WERI-Rb-1 (cell line): ENCODE results near the gene AKR7A2.
"Not testable (repeated sequence)": the region's sequence is repeated elsewhere in the genome, so short reads cannot be mapped to it uniquely, and the experiment has no call there.

ENCODE experiments used
- DNase-seq: peaks from one replicate; pipeline ENCODE4 v3.0.0-alpha.2; 2020
- H3K27ac ChIP-seq: fragments of 250-450 bp; sonication (Bioruptor Pico); 2 replicates; pipeline ENCODE4 v1.5.1; 2020; ENCODE audit warnings: mild to moderate bottlenecking, moderate library complexity
- H3K27me3 ChIP-seq: fragments of 250-450 bp; sonication (Bioruptor Pico); 2 replicates; pipeline ENCODE4 v1.5.1; 2021; ENCODE audit warnings: mild to moderate bottlenecking, low read depth, moderate library complexity; ENCODE audit not compliant: insufficient read depth, severe bottlenecking
- H3K36me3 ChIP-seq: fragments of 250-450 bp; sonication (Bioruptor Pico); 2 replicates; pipeline ENCODE4 v1.5.1; 2020; ENCODE audit warnings: mild to moderate bottlenecking, moderate library complexity
- H3K4me3 ChIP-seq: 2 replicates; pipeline ENCODE4 v1.5.1; 2011; ENCODE audit warnings: low read depth, mild to moderate bottlenecking, control low read depth, low read length
- H3K9me3 ChIP-seq: fragments of 250-450 bp; sonication (Bioruptor Pico); 2 replicates; pipeline ENCODE4 v1.5.1; 2021; ENCODE audit warnings: mild to moderate bottlenecking, moderate library complexity; ENCODE audit not compliant: severe bottlenecking
- CTCF ChIP-seq: IDR thresholded peaks from 2 replicates; pipeline ENCODE4 v1.5.1; 2011; ENCODE audit warnings: low read depth, mild to moderate bottlenecking, control low read depth, inconsistent platforms, low read length

The AKR7A2 gene

GRCh38 chr1:19273106-19273843 is 38.7 kb downstream of the AKR7A2 start:
- Histone ChIP-seq H3K27me3 (no peaks in the 10 kb centered on the region), H3K4me3 (no peak overlapping the region), H3K9me3 (no peaks in the 10 kb centered on the region), H3K27ac (no peak overlapping the region), H3K36me3 (peaks cover 4% of the 10 kb centered on the region; the same call in 1 of the 2 replicates)
- TF ChIP-seq CTCF = no peak
- DNase-seq = no peak

GRCh38 chr1:19272064-19272463 is 39.9 kb downstream of the AKR7A2 start:
- H3K9me3 ChIP-seq = no peaks in the 10 kb centered on the region
- peaks cover 4% of the 10 kb centered on the region; the same call in 1 of the 2 replicates for H3K36me3 ChIP-seq
- DNase-seq = no peak
- no peak overlapping the region for H3K4me3 ChIP-seq
- H3K27ac ChIP-seq = no peak overlapping the region
- H3K27me3 ChIP-seq = no peaks in the 10 kb centered on the region
- no peak for TF ChIP-seq CTCF

GRCh38 chr1:19270343-19270730 is 41.6 kb downstream of the AKR7A2 start:
- H3K27ac ChIP-seq, H3K4me3 ChIP-seq, H3K36me3 ChIP-seq, H3K9me3 ChIP-seq, H3K27me3 ChIP-seq, DNase-seq: not testable (repeated sequence)

- H3K4me3 ChIP-seq, H3K27me3 ChIP-seq, DNase-seq, H3K27ac ChIP-seq, H3K36me3 ChIP-seq, H3K9me3 ChIP-seq: not testable (repeated sequence)
Measured at GRCh38 chr1:19269427-19270342, 42.3 kb downstream of the AKR7A2 start.

- no peak for DNase-seq
- no peak overlapping the region for H3K27ac ChIP-seq
- peaks cover 3% of the 10 kb centered on the region; the same call in 1 of the 2 replicates for H3K36me3 ChIP-seq
- H3K9me3 ChIP-seq = no peaks in the 10 kb centered on the region
- no peaks in the 10 kb centered on the region for H3K27me3 ChIP-seq
- no peak overlapping the region for H3K4me3 ChIP-seq
- TF ChIP-seq CTCF = no peak
Measured at GRCh38 chr1:19268445-19268844, 43.5 kb downstream of the AKR7A2 start.

- Histone ChIP-seq H3K9me3 (no peaks in the 10 kb centered on the region), H3K27ac (no peak overlapping the region), H3K4me3 (no peak overlapping the region), H3K27me3 (no peaks in the 10 kb centered on the region), H3K36me3 (peaks cover 31% of the 10 kb centered on the region)
- TF ChIP-seq CTCF = no peak
- DNase-seq = no peak
Measured at GRCh38 chr1:19262744-19263143, 49.2 kb downstream of the AKR7A2 start.
